Prostate gland (tissue), 2 donors: ENCODE results near the gene RNF208.

Experiments used
- POLR2A ChIP-seq: fragments of 450-650 bp; IDR thresholded peaks from one replicate; pipeline ENCODE4 v1.6.1; 2016; ENCODE audit warnings: antibody characterized with exemption, mild to moderate bottlenecking
- POLR2AphosphoS5 ChIP-seq: sonication (generic); formaldehyde crosslinking; IDR thresholded peaks from one replicate; pipeline ENCODE4 v1.6.1; 2017; ENCODE audit warnings: antibody characterized with exemption
- TF ChIP-seq, protein P1 (sequence below), 4 experiments: fragments of 200-600 bp in 2 of 4; fragments of 450-650 bp in 2 of 4; sonication (generic) in 2 of 4; IDR thresholded peaks; 1 replicate in 3 of 4; 2 replicates in 1 of 4; pipeline ENCODE4 v1.5.1; 2016 to 2019; ENCODE audit warnings: antibody characterized with exemption in 4 of 4, mild to moderate bottlenecking in 2 of 4, moderate library complexity in 2 of 4

DNA sequence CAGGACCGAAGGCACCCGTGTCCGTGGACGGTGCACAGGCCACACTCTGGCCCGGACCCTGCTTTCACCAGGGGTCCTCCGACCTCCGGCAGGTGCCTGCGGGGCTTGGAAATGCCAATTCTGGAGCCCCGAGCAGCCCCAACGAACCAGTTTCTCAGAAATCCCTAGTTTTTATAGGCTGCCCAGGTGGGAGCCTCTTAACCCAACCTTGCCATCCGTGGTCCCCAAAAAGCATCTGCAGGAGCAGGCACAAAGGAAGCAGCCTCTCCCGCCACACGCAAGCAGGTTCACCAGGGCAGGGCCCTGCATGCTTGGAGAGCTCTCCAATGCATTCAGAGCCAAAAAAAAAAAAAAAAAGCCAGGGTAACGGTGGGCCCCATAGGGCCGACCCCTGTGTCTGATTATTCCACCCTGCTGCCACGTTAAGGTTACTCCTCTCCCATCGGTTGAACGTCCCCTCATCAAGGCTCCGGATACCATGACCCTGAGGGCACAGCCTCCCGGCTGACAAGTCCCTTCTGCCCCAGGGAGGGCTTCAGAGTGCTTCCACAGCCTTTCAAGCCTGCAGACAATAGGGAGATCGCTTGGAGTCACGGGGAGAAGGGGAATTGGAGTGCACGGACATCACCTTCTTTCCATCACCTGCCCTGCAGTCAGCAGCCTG is 20.7 kb downstream of the RNF208 start:
- TF ChIP-seq POLR2A (no peak), POLR2AphosphoS5 (no peak)
- TF ChIP-seq, protein P1, sequence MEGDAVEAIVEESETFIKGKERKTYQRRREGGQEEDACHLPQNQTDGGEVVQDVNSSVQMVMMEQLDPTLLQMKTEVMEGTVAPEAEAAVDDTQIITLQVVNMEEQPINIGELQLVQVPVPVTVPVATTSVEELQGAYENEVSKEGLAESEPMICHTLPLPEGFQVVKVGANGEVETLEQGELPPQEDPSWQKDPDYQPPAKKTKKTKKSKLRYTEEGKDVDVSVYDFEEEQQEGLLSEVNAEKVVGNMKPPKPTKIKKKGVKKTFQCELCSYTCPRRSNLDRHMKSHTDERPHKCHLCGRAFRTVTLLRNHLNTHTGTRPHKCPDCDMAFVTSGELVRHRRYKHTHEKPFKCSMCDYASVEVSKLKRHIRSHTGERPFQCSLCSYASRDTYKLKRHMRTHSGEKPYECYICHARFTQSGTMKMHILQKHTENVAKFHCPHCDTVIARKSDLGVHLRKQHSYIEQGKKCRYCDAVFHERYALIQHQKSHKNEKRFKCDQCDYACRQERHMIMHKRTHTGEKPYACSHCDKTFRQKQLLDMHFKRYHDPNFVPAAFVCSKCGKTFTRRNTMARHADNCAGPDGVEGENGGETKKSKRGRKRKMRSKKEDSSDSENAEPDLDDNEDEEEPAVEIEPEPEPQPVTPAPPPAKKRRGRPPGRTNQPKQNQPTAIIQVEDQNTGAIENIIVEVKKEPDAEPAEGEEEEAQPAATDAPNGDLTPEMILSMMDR (IDR thresholded peaks at IDR 0.05) = no peak
